ENCODE measurements around the gene PLEKHA5. TPM values are rescaled to one million over a fixed set of nuclear protein-coding genes. Genes with fewer than 3 reads are reported as not detected.

The PLEKHA5 gene
- total RNA-seq, 1 experiment from 2014 or later: 6.3 TPM

GRCh38 chr12:19144985-19145384 lies 15.5 kb downstream of the PLEKHA5 start:
- Histone ChIP-seq H3K27me3 (ENCODE audit: control insufficient read depth, insufficient read depth, low read length) (no peaks in the 10 kb centered on the region), H3K36me3 (ENCODE audit: control insufficient read depth, insufficient read depth, low read length) (no peaks in the 10 kb centered on the region), H3K27ac (ENCODE audit: low read length) (no peak overlapping the region), H3K4me3 (ENCODE audit: low read depth in 2 of 2, low read length in 2 of 2) (no peak overlapping the region), H3K4me1 (ENCODE audit: control insufficient read depth, insufficient read depth, low read length) (no peaks in the 10 kb centered on the region), H3K9me3 (ENCODE audit: control insufficient read depth, insufficient read depth, low read depth, low read length) (no peaks in the 10 kb centered on the region)
- ATAC-seq (no peak), DNase-seq (ENCODE audit: low read depth, low spot score) (no peak)
- intact Hi-C loops (cut with micrococcal nuclease; ENCODE audit: unreplicated experiment) (no loop called here), in situ Hi-C loops (cut with HindIII; ENCODE audit: low pct_unique_long_range_greater_than_20kb, low sequenced_read_pairs) (no loop called here)
- ChIA-PET CTCF (no interaction called here), POLR2A (no interaction called here)
- BruUV-seq (replicated peaks): no TSS peak
- TF ChIP-seq TCF7L2 (IDR thresholded peaks at IDR 0.05; ENCODE audit: low read depth, low read length) (no peak), REST (IDR thresholded peaks at IDR 0.05; ENCODE audit: insufficient read depth in 1 of 2, low read depth in 2 of 2, low read length in 1 of 2) (no peak), POLR2AphosphoS5 (IDR thresholded peaks at IDR 0.05; ENCODE audit: low read depth, low read length) (no peak), SIN3A (IDR thresholded peaks at IDR 0.05; ENCODE audit: borderline replicate concordance, insufficient read depth, low read depth, low read length) (no peak), CTCF (IDR thresholded peaks at IDR 0.05) (no peak)

- no peaks in the 10 kb centered on the region for H3K27me3 ChIP-seq (ENCODE audit: control insufficient read depth, insufficient read depth, low read length)
- CTCF ChIA-PET: no interaction called here
- no peak overlapping the region for H3K27ac ChIP-seq (ENCODE audit: low read length)
- no TSS peak for BruUV-seq (replicated peaks)
- POLR2A ChIA-PET: no interaction called here
- no peak overlapping the region for H3K4me3 ChIP-seq (ENCODE audit: low read depth in 2 of 2, low read length in 2 of 2)
- ATAC-seq (no peak), DNase-seq (ENCODE audit: low read depth, low spot score) (no peak)
- H3K9me3 ChIP-seq (ENCODE audit: control insufficient read depth, insufficient read depth, low read depth, low read length): no peaks in the 10 kb centered on the region
- H3K4me1 ChIP-seq (ENCODE audit: control insufficient read depth, insufficient read depth, low read length): no peaks in the 10 kb centered on the region
- no peaks in the 10 kb centered on the region for H3K36me3 ChIP-seq (ENCODE audit: control insufficient read depth, insufficient read depth, low read length)
- intact Hi-C loops (cut with micrococcal nuclease; ENCODE audit: unreplicated experiment): no loop called here
- in situ Hi-C loops (cut with HindIII; ENCODE audit: low pct_unique_long_range_greater_than_20kb, low sequenced_read_pairs): no loop called here
- TF ChIP-seq POLR2AphosphoS5 (IDR thresholded peaks at IDR 0.05; ENCODE audit: low read depth, low read length) (no peak), TCF7L2 (IDR thresholded peaks at IDR 0.05; ENCODE audit: low read depth, low read length) (no peak), REST (IDR thresholded peaks at IDR 0.05; ENCODE audit: insufficient read depth in 1 of 2, low read depth in 2 of 2, low read length in 1 of 2) (no peak), SIN3A (IDR thresholded peaks at IDR 0.05; ENCODE audit: borderline replicate concordance, insufficient read depth, low read depth, low read length) (no peak), CTCF (IDR thresholded peaks at IDR 0.05) (no peak)
Observed at GRCh38 chr12:19148860-19149259, 19.3 kb downstream of the PLEKHA5 start.
